Adipocyte (in vitro differentiated cells): Measurements from ENCODE around the gene PRKCE.
"Not testable (repeated sequence)": the region's sequence is repeated elsewhere in the genome, so short reads cannot be mapped to it uniquely, and the experiment has no call there.

Experiments
- DNase-seq: peaks from one replicate; pipeline ENCODE4 v3.0.0-alpha.2; 2015; ENCODE audit warnings: low read depth
- H3K27me3 ChIP-seq: replicated peaks from 2 replicates; pipeline ENCODE4 v1.7.0; 2013; ENCODE audit warnings: mild to moderate bottlenecking, low read length, moderate library complexity; ENCODE audit not compliant: control insufficient read depth, insufficient read depth
- H3K36me3 ChIP-seq: 2 replicates; pipeline ENCODE4 v1.7.0; 2013; ENCODE audit warnings: low read length, mild to moderate bottlenecking, moderate library complexity; ENCODE audit not compliant: control insufficient read depth, insufficient read depth, severe bottlenecking
- H3K4me1 ChIP-seq: 2 replicates; pipeline ENCODE4 v1.7.0; 2013; ENCODE audit warnings: mild to moderate bottlenecking, low read length, moderate library complexity; ENCODE audit not compliant: control insufficient read depth, insufficient read depth
- H3K4me3 ChIP-seq: 2 replicates; pipeline ENCODE4 v1.7.0; 2013; ENCODE audit warnings: mild to moderate bottlenecking, low read length, moderate library complexity
- H3K9ac ChIP-seq: 2 replicates; pipeline ENCODE4 v1.7.0; 2013; ENCODE audit warnings: mild to moderate bottlenecking, low read length, moderate library complexity
- H3K9me3 ChIP-seq: 2 replicates; pipeline ENCODE4 v1.7.0; 2013; ENCODE audit warnings: mild to moderate bottlenecking, low read length, moderate library complexity; ENCODE audit not compliant: control insufficient read depth

PRKCE gene

GRCh38 chr2:45716432-45716831, 65.0 kb downstream of the PRKCE start:
- not testable (repeated sequence) for H3K9me3 ChIP-seq, H3K36me3 ChIP-seq, H3K4me3 ChIP-seq, DNase-seq, H3K27me3 ChIP-seq, H3K9ac ChIP-seq, H3K4me1 ChIP-seq

GRCh38 chr2:45716915-45717314, 65.4 kb downstream of the PRKCE start:
- Histone ChIP-seq H3K9ac (no peak overlapping the region), H3K4me1 (no peaks in the 10 kb centered on the region), H3K4me3 (no peak overlapping the region), H3K9me3 (no peaks in the 10 kb centered on the region), H3K36me3 (no peaks in the 10 kb centered on the region), H3K27me3 (no peaks in the 10 kb centered on the region)
- DNase-seq: no peak

GRCh38 chr2:45720210-45720609, 68.7 kb downstream of the PRKCE start:
- no peak for DNase-seq
- H3K36me3 ChIP-seq: no peaks in the 10 kb centered on the region
- H3K4me3 ChIP-seq: no peak overlapping the region

GRCh38 chr2:45721150-45721549, 69.7 kb downstream of the PRKCE start:
- H3K36me3 ChIP-seq: no peaks in the 10 kb centered on the region
- H3K27me3 ChIP-seq: no peaks in the 10 kb centered on the region
- H3K4me1 ChIP-seq: peaks cover 21% of the 10 kb centered on the region
- DNase-seq: no peak
- no peak overlapping the region for H3K4me3 ChIP-seq
- no peaks in the 10 kb centered on the region for H3K9me3 ChIP-seq
- no peak overlapping the region for H3K9ac ChIP-seq

More at GRCh38 chr2:45720210-45720609, 68.7 kb downstream of the PRKCE start:
- Histone ChIP-seq H3K4me1 (peaks cover 21% of the 10 kb centered on the region), H3K27me3 (no peaks in the 10 kb centered on the region), H3K9ac (no peak overlapping the region), H3K9me3 (no peaks in the 10 kb centered on the region)

- Histone ChIP-seq H3K27me3 (no peaks in the 10 kb centered on the region), H3K36me3 (no peaks in the 10 kb centered on the region), H3K4me3 (no peak overlapping the region), H3K9me3 (no peaks in the 10 kb centered on the region), H3K9ac (no peak overlapping the region), H3K4me1 (peaks cover 26% of the 10 kb centered on the region)
- DNase-seq: no peak
Measured at GRCh38 chr2:45722477-45722876, 71.0 kb downstream of the PRKCE start.

GRCh38 chr2:45723857-45724256, 72.4 kb downstream of the PRKCE start:
- Histone ChIP-seq H3K36me3 (no peaks in the 10 kb centered on the region), H3K9me3 (no peaks in the 10 kb centered on the region), H3K9ac (no peak overlapping the region), H3K4me3 (no peak overlapping the region), H3K4me1 (peaks cover 26% of the 10 kb centered on the region), H3K27me3 (no peaks in the 10 kb centered on the region)
- DNase-seq: no peak

GRCh38 chr2:45724335-45724734, 72.9 kb downstream of the PRKCE start:
- Histone ChIP-seq H3K9ac (no peak overlapping the region), H3K4me3 (peak overlapping the region; percentile 24), H3K36me3 (no peaks in the 10 kb centered on the region), H3K4me1 (peaks cover 26% of the 10 kb centered on the region), H3K27me3 (no peaks in the 10 kb centered on the region), H3K9me3 (no peaks in the 10 kb centered on the region)
- DNase-seq: peak; percentile 24

- no peaks in the 10 kb centered on the region for H3K36me3 ChIP-seq
Measured at GRCh38 chr2:45725731-45726130, 74.3 kb downstream of the PRKCE start.

GRCh38 chr2:45726188-45726587, 74.7 kb downstream of the PRKCE start:
- H3K4me3 ChIP-seq: no peak overlapping the region
- DNase-seq: no peak
- H3K9me3 ChIP-seq: no peaks in the 10 kb centered on the region
- no peaks in the 10 kb centered on the region for H3K27me3 ChIP-seq
- no peaks in the 10 kb centered on the region for H3K36me3 ChIP-seq
- H3K9ac ChIP-seq: no peak overlapping the region
- H3K4me1 ChIP-seq: peaks cover 26% of the 10 kb centered on the region

More at GRCh38 chr2:45725731-45726130, 74.3 kb downstream of the PRKCE start:
- Histone ChIP-seq H3K27me3 (no peaks in the 10 kb centered on the region), H3K4me1 (peaks cover 26% of the 10 kb centered on the region), H3K4me3 (no peak overlapping the region), H3K9ac (no peak overlapping the region), H3K9me3 (no peaks in the 10 kb centered on the region)
- DNase-seq: no peak

- Histone ChIP-seq H3K9ac (no peak overlapping the region), H3K36me3 (no peaks in the 10 kb centered on the region), H3K9me3 (no peaks in the 10 kb centered on the region), H3K4me1 (peaks cover 19% of the 10 kb centered on the region), H3K27me3 (no peaks in the 10 kb centered on the region), H3K4me3 (no peak overlapping the region)
- DNase-seq: no peak
Measured at GRCh38 chr2:45728458-45728942, 77.0 kb downstream of the PRKCE start.

- Histone ChIP-seq H3K27me3 (no peaks in the 10 kb centered on the region), H3K9ac (no peak overlapping the region), H3K4me1 (peaks cover 6% of the 10 kb centered on the region), H3K4me3 (no peak overlapping the region), H3K36me3 (no peaks in the 10 kb centered on the region), H3K9me3 (no peaks in the 10 kb centered on the region)
- no peak for DNase-seq
Measured at GRCh38 chr2:45729753-45730512, 78.5 kb downstream of the PRKCE start.

- peaks cover 5% of the 10 kb centered on the region for H3K4me1 ChIP-seq
- H3K4me3 ChIP-seq: no peak overlapping the region
- no peak overlapping the region for H3K9ac ChIP-seq
- no peak for DNase-seq
- H3K27me3 ChIP-seq: no peaks in the 10 kb centered on the region
- no peaks in the 10 kb centered on the region for H3K9me3 ChIP-seq
- no peaks in the 10 kb centered on the region for H3K36me3 ChIP-seq
Measured at GRCh38 chr2:45731141-45731540, 79.7 kb downstream of the PRKCE start.
